H54 (cell line): ENCODE data around the gene RASSF10.

Source experiments
- DNase-seq: peaks from one replicate; pipeline ENCODE4 v3.0.0; 2011; ENCODE audit warnings: low spot score, mixed read lengths; ENCODE audit not compliant: insufficient read length
- FAIRE-seq: peaks from 3 replicates; lab custom pipeline; 2011; peaks lifted over from hg19 to GRCh38; lab: Jason Lieb, UNC
- POLR2A ChIP-seq: IDR thresholded peaks from 2 replicates; pipeline ENCODE4 v1.6.1; 2011; ENCODE audit warnings: low read depth, mild to moderate bottlenecking, low read length

Gene RASSF10

GRCh38 chr11:13000721-13001120 is 8.4 kb upstream of the RASSF10 start:
- no peak for TF ChIP-seq POLR2A
- FAIRE-seq (no peak), DNase-seq (no peak)

- TF ChIP-seq POLR2A = no peak
- DNase-seq (no peak), FAIRE-seq (no peak)
Measured at GRCh38 chr11:13003736-13004493, 5.2 kb upstream of the RASSF10 start.

- no peak for DNase-seq
- FAIRE-seq = no peak
- no peak for TF ChIP-seq POLR2A
Measured at GRCh38 chr11:13007182-13008060, 1.7 kb upstream of the RASSF10 start.

GRCh38 chr11:13008061-13008435 is 1.1 kb upstream of the RASSF10 start:
- no peak for FAIRE-seq

GRCh38 chr11:13009476-13009920 is 382 bp downstream of the RASSF10 start:
- no peak for FAIRE-seq
- TF ChIP-seq POLR2A = no peak
- DNase-seq = no peak

More at GRCh38 chr11:13008061-13008435, 1.1 kb upstream of the RASSF10 start:
- no peak for TF ChIP-seq POLR2A
- DNase-seq = no peak

GRCh38 chr11:13009921-13010748 is 1.0 kb downstream of the RASSF10 start:
- no peak for DNase-seq
- no peak for TF ChIP-seq POLR2A
- no peak for FAIRE-seq

GRCh38 chr11:13010749-13011465 is 1.8 kb downstream of the RASSF10 start:
- DNase-seq (no peak), FAIRE-seq (no peak)
- no peak for TF ChIP-seq POLR2A

GRCh38 chr11:13011466-13012055 is 2.4 kb downstream of the RASSF10 start:
- TF ChIP-seq POLR2A = no peak
- DNase-seq = no peak
- FAIRE-seq = no peak

GRCh38 chr11:13012056-13012661 is 3.0 kb downstream of the RASSF10 start:
- FAIRE-seq = no peak
- no peak for DNase-seq
- no peak for TF ChIP-seq POLR2A

- TF ChIP-seq POLR2A = no peak
- no peak for FAIRE-seq
- DNase-seq = no peak
Measured at GRCh38 chr11:13013054-13013488, 4.0 kb downstream of the RASSF10 start.

GRCh38 chr11:13015753-13016152 is 6.6 kb downstream of the RASSF10 start:
- FAIRE-seq (no peak), DNase-seq (no peak)
- TF ChIP-seq POLR2A = no peak

- DNase-seq (no peak), FAIRE-seq (peak; percentile 36)
- no peak for TF ChIP-seq POLR2A
Measured at GRCh38 chr11:13016415-13016814, 7.3 kb downstream of the RASSF10 start.
